Measurements from ENCODE around the gene ABT1. TPM values are rescaled to one million over a fixed set of nuclear protein-coding genes. Genes with fewer than 3 reads are reported as not detected.

The ABT1 gene
- total RNA-seq, 1 donor, result 11.6 TPM

DNA sequence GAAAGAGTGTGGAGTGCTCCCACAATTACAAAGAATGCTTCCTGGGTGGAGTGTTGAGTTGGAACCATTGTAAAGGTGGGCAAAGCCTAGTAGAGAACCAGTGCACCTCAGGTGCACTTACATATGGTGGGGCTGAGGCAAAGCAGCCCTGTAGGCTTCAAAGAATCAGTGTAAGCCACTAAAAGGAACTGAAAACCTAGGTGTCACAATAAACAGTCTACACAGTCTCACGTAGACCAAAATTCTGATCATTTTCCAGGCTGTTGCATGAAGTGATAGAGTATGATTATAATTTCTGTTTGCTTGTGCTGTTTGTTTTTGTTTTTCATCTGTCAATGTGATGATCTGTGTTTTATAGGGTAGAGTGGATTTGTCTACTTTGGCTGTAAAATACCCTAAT lies 2.8 kb downstream of the ABT1 start:
- Histone ChIP-seq H3K27me3 (ENCODE audit: insufficient read depth, low read length) (no peaks in the 10 kb centered on the region), H4K20me1 (ENCODE audit: insufficient read depth, low read length) (peaks cover 3% of the 10 kb centered on the region), H3K9me3 (ENCODE audit: low read depth, low read length) (no peaks in the 10 kb centered on the region), H3K4me2 (ENCODE audit: insufficient read depth, low read length) (no peak overlapping the region), H2AFZ (ENCODE audit: low read length) (no peak overlapping the region), H3K4me1 (ENCODE audit: insufficient read depth, low read length) (peaks cover 15% of the 10 kb centered on the region), H3K36me3 (ENCODE audit: insufficient read depth, low read length) (peaks cover 18% of the 10 kb centered on the region), H3K27ac (ENCODE audit: low read depth, low read length) (no peak overlapping the region), H3K79me2 (ENCODE audit: insufficient read depth, low read length) (peaks cover 21% of the 10 kb centered on the region), H3K4me3 (ENCODE audit: insufficient read depth, low read length) (no peak overlapping the region)
- DNase-seq (ENCODE audit: insufficient read length, low spot score, missing footprints), result no peak
- TF ChIP-seq, protein P1, sequence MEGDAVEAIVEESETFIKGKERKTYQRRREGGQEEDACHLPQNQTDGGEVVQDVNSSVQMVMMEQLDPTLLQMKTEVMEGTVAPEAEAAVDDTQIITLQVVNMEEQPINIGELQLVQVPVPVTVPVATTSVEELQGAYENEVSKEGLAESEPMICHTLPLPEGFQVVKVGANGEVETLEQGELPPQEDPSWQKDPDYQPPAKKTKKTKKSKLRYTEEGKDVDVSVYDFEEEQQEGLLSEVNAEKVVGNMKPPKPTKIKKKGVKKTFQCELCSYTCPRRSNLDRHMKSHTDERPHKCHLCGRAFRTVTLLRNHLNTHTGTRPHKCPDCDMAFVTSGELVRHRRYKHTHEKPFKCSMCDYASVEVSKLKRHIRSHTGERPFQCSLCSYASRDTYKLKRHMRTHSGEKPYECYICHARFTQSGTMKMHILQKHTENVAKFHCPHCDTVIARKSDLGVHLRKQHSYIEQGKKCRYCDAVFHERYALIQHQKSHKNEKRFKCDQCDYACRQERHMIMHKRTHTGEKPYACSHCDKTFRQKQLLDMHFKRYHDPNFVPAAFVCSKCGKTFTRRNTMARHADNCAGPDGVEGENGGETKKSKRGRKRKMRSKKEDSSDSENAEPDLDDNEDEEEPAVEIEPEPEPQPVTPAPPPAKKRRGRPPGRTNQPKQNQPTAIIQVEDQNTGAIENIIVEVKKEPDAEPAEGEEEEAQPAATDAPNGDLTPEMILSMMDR (IDR thresholded peaks at IDR 0.05; ENCODE audit: extremely low read depth, low read depth, low read length), result no peak

DNA sequence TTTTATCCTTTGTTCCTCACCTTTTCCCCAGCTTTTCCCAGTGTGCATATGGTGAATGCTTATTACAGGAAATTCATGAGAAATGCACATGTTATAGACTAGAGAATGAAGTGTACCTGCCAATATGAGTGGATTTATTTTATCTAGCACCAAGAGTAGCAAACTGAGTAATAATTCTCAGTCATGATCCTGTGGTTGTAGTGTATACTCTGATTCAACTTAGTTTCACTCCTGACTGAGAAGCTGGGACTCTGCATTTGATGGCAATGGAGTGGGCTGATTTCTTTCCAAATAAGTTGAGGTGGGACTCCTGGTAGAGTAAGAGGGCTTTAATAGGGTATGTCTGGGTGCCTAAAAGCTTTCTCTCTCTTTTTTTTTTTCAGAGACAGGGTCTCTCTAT lies 4.0 kb downstream of the ABT1 start:
- no peak overlapping the region for H3K27ac ChIP-seq (ENCODE audit: low read depth, low read length)
- DNase-seq (ENCODE audit: insufficient read length, low spot score, missing footprints), result no peak
- TF ChIP-seq, protein P1 (IDR thresholded peaks at IDR 0.05; ENCODE audit: extremely low read depth, low read depth, low read length), result no peak
- H3K9me3 ChIP-seq (ENCODE audit: low read depth, low read length), result no peaks in the 10 kb centered on the region
- peaks cover 7% of the 10 kb centered on the region for H3K4me1 ChIP-seq (ENCODE audit: insufficient read depth, low read length)
- no peak overlapping the region for H3K4me2 ChIP-seq (ENCODE audit: insufficient read depth, low read length)
- H3K79me2 ChIP-seq (ENCODE audit: insufficient read depth, low read length), result peaks cover 21% of the 10 kb centered on the region
- H2AFZ ChIP-seq (ENCODE audit: low read length), result no peak overlapping the region
- no peaks in the 10 kb centered on the region for H3K27me3 ChIP-seq (ENCODE audit: insufficient read depth, low read length)
- peaks cover 3% of the 10 kb centered on the region for H4K20me1 ChIP-seq (ENCODE audit: insufficient read depth, low read length)
- H3K4me3 ChIP-seq (ENCODE audit: insufficient read depth, low read length), result no peak overlapping the region
- peaks cover 18% of the 10 kb centered on the region for H3K36me3 ChIP-seq (ENCODE audit: insufficient read depth, low read length)

DNA sequence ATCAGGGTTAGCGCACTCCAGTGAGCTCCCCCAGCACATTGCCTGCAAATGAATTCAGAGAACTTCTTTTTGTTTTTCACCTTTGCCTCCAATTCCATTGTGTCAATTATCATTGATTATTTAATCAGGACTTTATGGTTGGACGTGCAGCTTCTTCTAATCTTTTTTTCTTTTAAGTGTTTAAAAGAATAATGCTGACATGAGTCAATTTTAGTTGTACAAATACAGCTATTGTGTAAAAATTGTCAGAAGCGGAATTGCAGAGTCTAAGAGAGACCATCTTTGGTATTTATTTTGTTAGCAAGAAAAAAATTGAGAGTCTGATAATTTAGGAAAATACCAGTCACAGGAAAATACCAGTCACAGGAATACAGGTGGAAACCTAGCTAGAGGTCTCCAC lies 5.5 kb downstream of the ABT1 start:
- Histone ChIP-seq H2AFZ (ENCODE audit: low read length) (no peak overlapping the region), H3K79me2 (ENCODE audit: insufficient read depth, low read length) (peaks cover 15% of the 10 kb centered on the region), H4K20me1 (ENCODE audit: insufficient read depth, low read length) (peaks cover 3% of the 10 kb centered on the region), H3K4me1 (ENCODE audit: insufficient read depth, low read length) (peaks cover 7% of the 10 kb centered on the region), H3K9me3 (ENCODE audit: low read depth, low read length) (no peaks in the 10 kb centered on the region), H3K27ac (ENCODE audit: low read depth, low read length) (no peak overlapping the region), H3K4me3 (ENCODE audit: insufficient read depth, low read length) (no peak overlapping the region), H3K27me3 (ENCODE audit: insufficient read depth, low read length) (no peaks in the 10 kb centered on the region), H3K4me2 (ENCODE audit: insufficient read depth, low read length) (no peak overlapping the region), H3K36me3 (ENCODE audit: insufficient read depth, low read length) (peaks cover 18% of the 10 kb centered on the region)
- TF ChIP-seq, protein P1 (IDR thresholded peaks at IDR 0.05; ENCODE audit: extremely low read depth, low read depth, low read length), result no peak
- DNase-seq (ENCODE audit: insufficient read length, low spot score, missing footprints), result no peak

DNA sequence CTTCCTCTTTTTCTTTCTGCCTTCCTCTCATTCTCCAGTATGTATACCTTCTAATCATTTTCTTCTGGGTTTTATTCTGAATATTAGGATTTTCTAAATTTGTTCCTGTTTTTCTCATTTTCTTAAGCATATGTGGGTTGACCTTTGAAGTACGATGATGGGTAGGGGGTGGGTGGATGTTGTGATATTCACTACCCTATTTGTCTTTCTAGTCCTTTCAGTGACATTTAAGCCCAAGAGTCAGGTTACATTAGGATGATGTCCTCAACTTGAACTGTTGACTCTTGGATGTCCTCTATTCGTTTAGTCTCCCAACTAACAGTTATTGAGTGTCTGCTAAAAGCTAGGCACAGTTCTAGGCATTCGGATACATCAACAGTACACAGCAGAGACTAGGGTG lies 7.3 kb downstream of the ABT1 start:
- TF ChIP-seq, protein P1 (IDR thresholded peaks at IDR 0.05; ENCODE audit: extremely low read depth, low read depth, low read length), result no peak
- no peak overlapping the region for H2AFZ ChIP-seq (ENCODE audit: low read length)
- no peak overlapping the region for H3K4me3 ChIP-seq (ENCODE audit: insufficient read depth, low read length)
- no peak overlapping the region for H3K4me2 ChIP-seq (ENCODE audit: insufficient read depth, low read length)
- H3K9me3 ChIP-seq (ENCODE audit: low read depth, low read length), result no peaks in the 10 kb centered on the region
- H3K27me3 ChIP-seq (ENCODE audit: insufficient read depth, low read length), result no peaks in the 10 kb centered on the region
- no peaks in the 10 kb centered on the region for H3K79me2 ChIP-seq (ENCODE audit: insufficient read depth, low read length)
- peaks cover 5% of the 10 kb centered on the region for H3K4me1 ChIP-seq (ENCODE audit: insufficient read depth, low read length)
- peaks cover 8% of the 10 kb centered on the region for H3K36me3 ChIP-seq (ENCODE audit: insufficient read depth, low read length)
- no peaks in the 10 kb centered on the region for H4K20me1 ChIP-seq (ENCODE audit: insufficient read depth, low read length)
- DNase-seq (ENCODE audit: insufficient read length, low spot score, missing footprints), result no peak
- H3K27ac ChIP-seq (ENCODE audit: low read depth, low read length), result no peak overlapping the region

Data from osteoblast (primary cell).